ENCODE results near the gene NDC80.
"Not testable (repeated sequence)": the region's sequence is repeated elsewhere in the genome, so short reads cannot be mapped to it uniquely, and the experiment has no call there.

The NDC80 gene

DNA sequence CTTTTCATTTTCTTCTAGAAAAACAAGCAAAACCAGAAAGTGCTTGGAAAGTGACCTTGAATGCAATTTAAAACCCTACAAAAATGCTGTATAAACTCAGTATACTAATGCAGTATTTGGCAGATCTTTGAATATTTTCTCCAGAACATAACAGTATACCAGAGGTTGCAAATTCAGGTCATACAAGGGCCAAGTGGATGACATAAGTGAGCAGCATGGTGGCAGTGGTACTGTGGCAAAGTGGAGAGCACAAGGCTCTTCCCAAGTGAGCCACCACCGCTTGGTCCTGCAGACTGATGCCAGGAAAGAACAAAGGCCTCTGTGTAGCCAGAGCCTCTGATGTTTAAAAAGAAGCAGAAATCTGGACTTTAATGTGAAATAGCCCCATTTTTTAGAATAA lies 33.1 kb upstream of the NDC80 start:
- no peaks in the 10 kb centered on the region for H3K4me1 ChIP-seq (ENCODE audit: control insufficient read depth, low read depth, low read length)
- no peaks in the 10 kb centered on the region for H3K9me3 ChIP-seq (ENCODE audit: control insufficient read depth, low read depth, low read length)
- no peaks in the 10 kb centered on the region for H3K27me3 ChIP-seq (ENCODE audit: control insufficient read depth, insufficient read depth, low read length)
- H3K27ac ChIP-seq (ENCODE audit: low read length), result no peak overlapping the region
- no peak overlapping the region for H3K4me3 ChIP-seq (ENCODE audit: low read length)
- H3K9ac ChIP-seq (ENCODE audit: low read length), result no peak overlapping the region
- H3K36me3 ChIP-seq (ENCODE audit: control insufficient read depth, low read depth, low read length), result no peaks in the 10 kb centered on the region

- Histone ChIP-seq H3K27me3 (ENCODE audit: control insufficient read depth, insufficient read depth, low read length) (no peaks in the 10 kb centered on the region), H3K9ac (ENCODE audit: low read length) (no peak overlapping the region), H3K9me3 (ENCODE audit: control insufficient read depth, low read depth, low read length) (no peaks in the 10 kb centered on the region), H3K4me3 (ENCODE audit: low read length) (no peak overlapping the region), H3K27ac (ENCODE audit: low read length) (no peak overlapping the region), H3K4me1 (ENCODE audit: control insufficient read depth, low read depth, low read length) (no peaks in the 10 kb centered on the region), H3K36me3 (ENCODE audit: control insufficient read depth, low read depth, low read length) (no peaks in the 10 kb centered on the region)
These were observed 32.5 kb upstream of the NDC80 start for GRCh38 chr18:2538844-2539243.

DNA sequence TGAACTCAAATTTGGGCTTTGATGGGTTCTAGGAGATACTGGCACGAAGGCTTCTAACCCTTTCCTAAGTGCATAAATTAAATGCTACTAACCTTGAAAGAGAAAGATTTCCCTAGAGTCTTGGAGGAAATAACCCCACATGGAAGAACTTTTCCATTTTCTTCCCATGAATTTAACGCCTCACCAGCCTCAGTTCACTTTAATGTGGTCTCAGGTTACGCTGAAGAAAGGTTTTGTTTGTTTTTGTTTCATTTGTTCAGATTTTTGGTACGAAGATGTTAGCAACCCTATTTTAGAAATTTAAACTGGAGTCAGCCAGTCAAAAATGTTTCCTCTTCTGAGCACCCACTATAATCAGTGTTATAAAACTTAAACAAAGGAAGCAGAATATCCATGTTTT lies 30.8 kb upstream of the NDC80 start:
- no peak overlapping the region for H3K4me3 ChIP-seq (ENCODE audit: low read length)
- no peak overlapping the region for H3K27ac ChIP-seq (ENCODE audit: low read length)
- H3K9ac ChIP-seq (ENCODE audit: low read length), result no peak overlapping the region
- H3K4me1 ChIP-seq (ENCODE audit: control insufficient read depth, low read depth, low read length), result no peaks in the 10 kb centered on the region
- no peaks in the 10 kb centered on the region for H3K9me3 ChIP-seq (ENCODE audit: control insufficient read depth, low read depth, low read length)
- no peaks in the 10 kb centered on the region for H3K27me3 ChIP-seq (ENCODE audit: control insufficient read depth, insufficient read depth, low read length)
- no peaks in the 10 kb centered on the region for H3K36me3 ChIP-seq (ENCODE audit: control insufficient read depth, low read depth, low read length)

DNA sequence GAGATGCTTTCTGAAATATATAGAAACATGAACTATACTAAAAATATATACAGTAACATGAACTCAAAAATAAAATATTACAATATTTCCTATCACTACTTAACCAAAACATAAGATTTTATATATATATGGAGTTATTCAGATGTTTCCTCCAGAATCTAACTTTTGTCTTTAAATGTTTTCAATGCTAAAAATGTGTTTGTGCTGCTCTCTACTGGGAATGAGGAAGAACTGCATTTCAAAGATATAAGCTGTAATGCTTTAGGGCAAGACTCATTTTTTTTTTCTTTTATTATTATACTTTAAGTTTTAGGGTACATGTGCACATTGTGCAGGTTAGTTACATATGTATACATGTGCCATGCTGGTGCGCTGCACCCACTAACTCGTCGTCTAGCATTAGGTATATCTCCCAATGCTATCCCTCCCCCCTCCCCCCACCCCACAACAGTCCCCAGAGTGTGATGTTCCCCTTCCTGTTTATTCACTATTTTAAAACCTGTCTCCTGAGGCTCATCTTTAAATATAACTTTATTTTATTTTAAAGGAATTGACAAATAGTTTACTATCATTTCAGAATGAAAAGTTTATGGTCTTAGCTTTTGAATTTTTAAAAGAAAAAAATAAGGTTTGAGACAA lies 29.3 kb upstream of the NDC80 start:
- H3K9ac ChIP-seq (ENCODE audit: low read length); H3K4me3 ChIP-seq (ENCODE audit: low read length); H3K4me1 ChIP-seq (ENCODE audit: control insufficient read depth, low read depth, low read length); H3K27ac ChIP-seq (ENCODE audit: low read length); H3K36me3 ChIP-seq (ENCODE audit: control insufficient read depth, low read depth, low read length); H3K9me3 ChIP-seq (ENCODE audit: control insufficient read depth, low read depth, low read length); H3K27me3 ChIP-seq (ENCODE audit: control insufficient read depth, insufficient read depth, low read length): not testable (repeated sequence)

- Histone ChIP-seq H3K4me1 (ENCODE audit: control insufficient read depth, low read depth, low read length) (no peaks in the 10 kb centered on the region), H3K27ac (ENCODE audit: low read length) (no peak overlapping the region), H3K9ac (ENCODE audit: low read length) (no peak overlapping the region), H3K27me3 (ENCODE audit: control insufficient read depth, insufficient read depth, low read length) (no peaks in the 10 kb centered on the region), H3K9me3 (ENCODE audit: control insufficient read depth, low read depth, low read length) (no peaks in the 10 kb centered on the region), H3K4me3 (ENCODE audit: low read length) (no peak overlapping the region), H3K36me3 (ENCODE audit: control insufficient read depth, low read depth, low read length) (no peaks in the 10 kb centered on the region)
These were observed 26.2 kb upstream of the NDC80 start for GRCh38 chr18:2545155-2545554.

DNA sequence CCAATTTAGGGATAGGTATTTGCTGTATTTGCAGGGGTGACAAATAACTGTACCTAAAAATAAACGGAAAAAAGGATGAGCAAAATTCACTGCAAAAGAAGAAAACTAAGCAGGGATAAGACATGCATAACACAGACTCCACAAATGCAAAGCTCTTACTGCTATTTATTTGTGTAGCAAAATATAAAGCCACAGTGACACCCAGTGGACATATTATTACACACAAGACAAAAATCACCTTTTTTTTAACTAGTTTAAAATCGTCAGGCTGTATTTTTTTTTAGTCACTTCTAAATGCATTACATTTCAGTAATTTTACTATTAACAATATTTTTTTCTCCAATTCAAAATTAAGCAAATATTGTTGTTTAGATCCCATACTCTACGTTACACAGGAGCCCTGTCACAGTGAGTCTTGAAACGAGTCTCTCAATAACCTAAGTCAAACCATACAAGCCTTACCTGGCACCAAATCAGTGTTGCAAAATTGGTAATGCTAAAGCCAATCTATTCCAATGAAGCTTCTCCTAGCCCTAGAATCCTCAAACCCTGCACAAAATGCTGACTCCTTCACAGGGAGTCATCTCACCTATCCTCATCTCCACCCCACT lies 23.8 kb upstream of the NDC80 start:
- H3K27me3 ChIP-seq (ENCODE audit: control insufficient read depth, insufficient read depth, low read length), result no peaks in the 10 kb centered on the region
- H3K4me3 ChIP-seq (ENCODE audit: low read length), result no peak overlapping the region
- no peak overlapping the region for H3K27ac ChIP-seq (ENCODE audit: low read length)
- H3K9me3 ChIP-seq (ENCODE audit: control insufficient read depth, low read depth, low read length), result no peaks in the 10 kb centered on the region
- H3K4me1 ChIP-seq (ENCODE audit: control insufficient read depth, low read depth, low read length), result no peaks in the 10 kb centered on the region
- no peaks in the 10 kb centered on the region for H3K36me3 ChIP-seq (ENCODE audit: control insufficient read depth, low read depth, low read length)
- H3K9ac ChIP-seq (ENCODE audit: low read length), result no peak overlapping the region

DNA sequence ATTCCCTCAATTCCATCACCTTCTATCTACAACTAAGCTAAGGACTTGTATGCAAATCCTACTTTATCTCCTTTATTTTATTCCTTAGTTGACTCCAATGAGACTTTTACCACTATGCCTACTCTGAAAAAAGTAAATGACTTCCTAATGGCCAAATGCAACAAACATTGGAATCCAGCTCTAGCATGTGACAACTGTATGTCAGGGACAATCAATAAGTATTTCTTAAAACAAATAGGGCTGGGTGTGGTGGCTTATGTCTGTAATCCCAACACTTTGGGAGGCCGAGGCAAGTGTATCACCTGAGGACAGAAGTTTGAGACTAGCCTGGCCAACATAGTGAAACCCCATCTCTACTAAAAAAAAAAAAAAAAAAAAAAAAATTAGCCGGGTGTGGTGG lies 21.9 kb upstream of the NDC80 start:
- Histone ChIP-seq H3K9ac (ENCODE audit: low read length) (no peak overlapping the region), H3K36me3 (ENCODE audit: control insufficient read depth, low read depth, low read length) (peaks cover under 1% of the 10 kb centered on the region), H3K4me1 (ENCODE audit: control insufficient read depth, low read depth, low read length) (no peaks in the 10 kb centered on the region), H3K4me3 (ENCODE audit: low read length) (no peak overlapping the region), H3K27ac (ENCODE audit: low read length) (no peak overlapping the region), H3K27me3 (ENCODE audit: control insufficient read depth, insufficient read depth, low read length) (no peaks in the 10 kb centered on the region), H3K9me3 (ENCODE audit: control insufficient read depth, low read depth, low read length) (no peaks in the 10 kb centered on the region)

DNA sequence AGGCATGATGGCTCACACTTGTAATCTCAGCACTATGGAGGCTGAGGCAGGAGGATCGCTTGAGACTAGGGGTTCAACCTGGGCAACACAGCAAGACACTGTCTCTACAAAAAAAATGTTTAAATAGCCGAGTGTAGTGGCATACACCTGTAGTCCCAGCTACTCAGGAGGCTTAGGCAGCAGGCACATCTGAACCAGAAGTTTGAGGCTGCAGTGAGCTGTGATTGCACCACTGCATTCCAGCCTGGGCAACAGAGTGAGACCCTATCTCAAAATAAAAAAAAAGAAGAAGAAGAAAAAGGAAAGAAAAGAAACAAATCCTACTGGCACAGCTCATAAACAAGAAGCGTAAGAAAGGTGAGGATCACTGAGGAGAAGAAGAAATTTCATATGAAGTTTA lies 19.9 kb upstream of the NDC80 start:
- Histone ChIP-seq H3K4me3 (ENCODE audit: low read length) (no peak overlapping the region), H3K36me3 (ENCODE audit: control insufficient read depth, low read depth, low read length) (peaks cover 3% of the 10 kb centered on the region), H3K27me3 (ENCODE audit: control insufficient read depth, insufficient read depth, low read length) (no peaks in the 10 kb centered on the region), H3K27ac (ENCODE audit: low read length) (no peak overlapping the region), H3K9me3 (ENCODE audit: control insufficient read depth, low read depth, low read length) (no peaks in the 10 kb centered on the region), H3K4me1 (ENCODE audit: control insufficient read depth, low read depth, low read length) (peaks cover 4% of the 10 kb centered on the region), H3K9ac (ENCODE audit: low read length) (no peak overlapping the region)

DNA sequence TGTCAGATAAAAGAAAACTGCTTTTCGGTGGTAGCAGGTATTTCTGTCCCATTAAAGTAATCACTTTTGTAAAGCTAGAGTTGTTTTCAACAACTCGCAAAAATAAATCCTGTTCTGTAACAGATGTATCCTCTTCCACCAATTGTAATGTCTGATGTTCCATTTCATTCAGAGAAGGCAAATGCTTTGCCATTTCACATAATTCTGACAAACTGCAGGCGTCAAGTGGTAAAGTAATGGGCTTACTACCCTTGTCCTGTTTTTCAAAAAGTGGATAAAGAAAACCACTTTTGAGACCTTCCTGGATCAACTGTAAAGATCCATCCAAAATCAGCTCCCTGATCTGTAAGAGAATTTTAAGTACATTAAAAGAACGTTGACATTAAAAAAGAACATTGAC lies 16.7 kb upstream of the NDC80 start:
- Histone ChIP-seq H3K27me3 (ENCODE audit: control insufficient read depth, insufficient read depth, low read length) (no peaks in the 10 kb centered on the region), H3K27ac (ENCODE audit: low read length) (no peak overlapping the region), H3K4me1 (ENCODE audit: control insufficient read depth, low read depth, low read length) (peaks cover 4% of the 10 kb centered on the region), H3K9ac (ENCODE audit: low read length) (no peak overlapping the region), H3K4me3 (ENCODE audit: low read length) (no peak overlapping the region), H3K36me3 (ENCODE audit: control insufficient read depth, low read depth, low read length) (peaks cover 3% of the 10 kb centered on the region), H3K9me3 (ENCODE audit: control insufficient read depth, low read depth, low read length) (no peaks in the 10 kb centered on the region)

DNA sequence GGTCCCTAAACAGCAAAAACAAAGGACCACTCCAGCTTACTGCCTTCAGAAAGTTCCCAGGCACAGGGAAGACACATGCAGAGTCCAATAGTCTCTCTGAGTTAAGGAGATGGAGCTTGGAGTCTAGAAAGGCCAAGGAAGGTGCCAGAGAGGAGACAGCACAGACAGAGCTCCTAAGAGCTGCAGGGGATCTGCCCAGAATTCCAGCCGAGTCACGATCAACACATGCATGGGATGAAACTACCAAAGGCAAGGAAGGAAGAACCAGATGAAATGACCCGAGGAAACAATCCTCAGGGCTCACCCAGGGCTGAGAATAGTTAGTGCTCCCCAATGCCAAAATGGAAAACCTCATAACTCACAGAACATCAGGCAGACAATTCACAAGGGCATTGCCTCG lies 15.5 kb upstream of the NDC80 start:
- peaks cover 4% of the 10 kb centered on the region for H3K4me1 ChIP-seq (ENCODE audit: control insufficient read depth, low read depth, low read length)

GRCh38 chr18:2557536-2557935 lies 13.8 kb upstream of the NDC80 start:
- Histone ChIP-seq H3K9me3 (ENCODE audit: control insufficient read depth, low read depth, low read length) (no peaks in the 10 kb centered on the region), H3K36me3 (ENCODE audit: control insufficient read depth, low read depth, low read length) (peaks cover 3% of the 10 kb centered on the region), H3K9ac (ENCODE audit: low read length) (no peak overlapping the region), H3K4me1 (ENCODE audit: control insufficient read depth, low read depth, low read length) (peaks cover 4% of the 10 kb centered on the region), H3K4me3 (ENCODE audit: low read length) (no peak overlapping the region), H3K27ac (ENCODE audit: low read length) (no peak overlapping the region), H3K27me3 (ENCODE audit: control insufficient read depth, insufficient read depth, low read length) (no peaks in the 10 kb centered on the region)

More for the DNA sequence above, 15.5 kb upstream of the NDC80 start:
- no peak overlapping the region for H3K9ac ChIP-seq (ENCODE audit: low read length)
- peaks cover 3% of the 10 kb centered on the region for H3K36me3 ChIP-seq (ENCODE audit: control insufficient read depth, low read depth, low read length)
- H3K27me3 ChIP-seq (ENCODE audit: control insufficient read depth, insufficient read depth, low read length), result no peaks in the 10 kb centered on the region
- no peak overlapping the region for H3K4me3 ChIP-seq (ENCODE audit: low read length)
- no peak overlapping the region for H3K27ac ChIP-seq (ENCODE audit: low read length)
- no peaks in the 10 kb centered on the region for H3K9me3 ChIP-seq (ENCODE audit: control insufficient read depth, low read depth, low read length)

DNA sequence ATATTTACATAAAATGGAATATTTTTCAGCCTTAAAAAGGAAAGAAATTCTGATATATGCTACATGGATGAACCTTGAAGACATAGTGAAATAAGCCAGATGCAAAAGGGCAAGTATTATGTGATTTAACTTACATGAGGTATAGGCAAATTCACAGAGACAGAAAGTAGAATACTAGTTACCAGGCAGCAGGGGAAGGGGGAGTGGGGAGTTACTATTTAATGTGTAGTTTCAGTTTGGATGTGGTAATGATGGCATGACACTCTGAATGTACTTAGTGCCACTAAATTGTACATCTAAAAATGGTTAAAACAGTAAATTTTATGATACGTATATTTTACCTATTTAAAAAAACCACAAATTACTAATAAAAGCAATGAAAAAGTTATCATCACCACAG lies 12.1 kb upstream of the NDC80 start:
- H3K4me1 ChIP-seq (ENCODE audit: control insufficient read depth, low read depth, low read length), result peaks cover 4% of the 10 kb centered on the region
- no peak overlapping the region for H3K9ac ChIP-seq (ENCODE audit: low read length)
- H3K27me3 ChIP-seq (ENCODE audit: control insufficient read depth, insufficient read depth, low read length), result no peaks in the 10 kb centered on the region
- no peak overlapping the region for H3K27ac ChIP-seq (ENCODE audit: low read length)
- H3K36me3 ChIP-seq (ENCODE audit: control insufficient read depth, low read depth, low read length), result peaks cover 3% of the 10 kb centered on the region
- no peak overlapping the region for H3K4me3 ChIP-seq (ENCODE audit: low read length)
- no peaks in the 10 kb centered on the region for H3K9me3 ChIP-seq (ENCODE audit: control insufficient read depth, low read depth, low read length)
